ENCODE data around the gene FRMD3. TPM values are rescaled to one million over a fixed set of nuclear protein-coding genes. Genes with fewer than 3 reads are reported as not detected.

Gene FRMD3
- total RNA-seq, 4 donors from 2014 or later: 2.2 to 5.8 (median 4.4) TPM

DNA sequence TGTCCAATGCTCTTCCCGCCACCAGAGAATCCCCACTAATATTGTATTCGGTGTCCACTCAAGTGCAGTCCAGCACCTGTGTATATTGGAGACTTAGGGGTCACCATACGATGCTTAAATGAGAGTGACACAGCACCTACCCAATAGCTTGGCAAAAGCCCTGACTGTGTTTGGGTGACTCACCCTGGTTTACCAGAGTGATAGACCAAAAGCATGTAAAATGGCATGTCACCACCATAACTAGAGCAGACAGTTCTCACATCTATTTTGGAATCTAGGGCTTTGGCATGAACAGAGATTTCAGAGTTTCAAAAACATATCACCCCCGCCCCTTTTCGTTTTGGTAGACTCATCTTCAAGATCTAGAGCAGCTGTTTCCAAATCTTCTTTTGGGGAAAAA is 257.9 kb downstream of the FRMD3 start:
- TF ChIP-seq, protein P1, sequence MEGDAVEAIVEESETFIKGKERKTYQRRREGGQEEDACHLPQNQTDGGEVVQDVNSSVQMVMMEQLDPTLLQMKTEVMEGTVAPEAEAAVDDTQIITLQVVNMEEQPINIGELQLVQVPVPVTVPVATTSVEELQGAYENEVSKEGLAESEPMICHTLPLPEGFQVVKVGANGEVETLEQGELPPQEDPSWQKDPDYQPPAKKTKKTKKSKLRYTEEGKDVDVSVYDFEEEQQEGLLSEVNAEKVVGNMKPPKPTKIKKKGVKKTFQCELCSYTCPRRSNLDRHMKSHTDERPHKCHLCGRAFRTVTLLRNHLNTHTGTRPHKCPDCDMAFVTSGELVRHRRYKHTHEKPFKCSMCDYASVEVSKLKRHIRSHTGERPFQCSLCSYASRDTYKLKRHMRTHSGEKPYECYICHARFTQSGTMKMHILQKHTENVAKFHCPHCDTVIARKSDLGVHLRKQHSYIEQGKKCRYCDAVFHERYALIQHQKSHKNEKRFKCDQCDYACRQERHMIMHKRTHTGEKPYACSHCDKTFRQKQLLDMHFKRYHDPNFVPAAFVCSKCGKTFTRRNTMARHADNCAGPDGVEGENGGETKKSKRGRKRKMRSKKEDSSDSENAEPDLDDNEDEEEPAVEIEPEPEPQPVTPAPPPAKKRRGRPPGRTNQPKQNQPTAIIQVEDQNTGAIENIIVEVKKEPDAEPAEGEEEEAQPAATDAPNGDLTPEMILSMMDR (IDR thresholded peaks at IDR 0.05): no peak
- no peak for TF ChIP-seq POLR2A (IDR thresholded peaks at IDR 0.05)
- intact Hi-C loops (cut with DNase I; ENCODE audit: low total_unique reads): no loop called here
- WGBS, 2 donors: 53 to 66% methylated on average over 5 of the region's 5 CpGs

GRCh38 chr9:83274787-83275186 is 263.4 kb downstream of the FRMD3 start:
- no peak for DNase-seq (ENCODE audit: low spot score in 2 of 2)
- no peak for TF ChIP-seq POLR2A (IDR thresholded peaks at IDR 0.05)
- TF ChIP-seq, protein P1 (IDR thresholded peaks at IDR 0.05): no peak
- 94 to 95% methylated on average over 5 of the region's 5 CpGs for WGBS, 2 donors
- H3K4me3 ChIP-seq (ENCODE audit: low read depth, poor library complexity, severe bottlenecking): no peak overlapping the region
- intact Hi-C loops (cut with DNase I; ENCODE audit: low total_unique reads): no loop called here

More for the DNA sequence above, 257.9 kb downstream of the FRMD3 start:
- no peak for DNase-seq (ENCODE audit: low spot score in 2 of 2)
- no peak overlapping the region for H3K4me3 ChIP-seq (ENCODE audit: low read depth, poor library complexity, severe bottlenecking)

DNA sequence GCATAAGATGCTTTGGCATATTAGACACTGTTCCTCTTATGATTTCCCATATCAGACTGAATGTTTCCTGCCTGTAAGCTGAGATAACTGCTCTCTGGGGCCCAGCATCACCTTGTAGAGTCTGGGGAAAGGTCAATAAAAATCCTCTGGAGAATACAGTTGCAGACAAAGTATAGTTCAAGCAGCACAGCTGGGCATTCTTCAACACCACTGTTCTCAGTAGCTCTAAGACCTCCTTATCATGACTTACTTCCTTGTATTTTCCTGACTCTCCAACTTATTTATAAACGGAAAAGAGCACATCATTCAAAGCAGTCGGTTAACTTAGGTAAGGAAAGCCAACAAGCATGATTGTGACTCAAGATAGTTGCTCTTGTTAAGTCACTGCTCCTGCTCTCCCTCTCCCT is 266.5 kb downstream of the FRMD3 start:
- intact Hi-C loops (cut with DNase I; ENCODE audit: low total_unique reads): no loop called here
- no peak for TF ChIP-seq POLR2A (IDR thresholded peaks at IDR 0.05)
- TF ChIP-seq, protein P1 (IDR thresholded peaks at IDR 0.05): no peak
- no peak for DNase-seq (ENCODE audit: low spot score in 2 of 2)
- no peak overlapping the region for H3K4me3 ChIP-seq (ENCODE audit: low read depth, poor library complexity, severe bottlenecking)
- 54 to 81% methylated on average over 2 of the region's 2 CpGs for WGBS, 2 donors

DNA sequence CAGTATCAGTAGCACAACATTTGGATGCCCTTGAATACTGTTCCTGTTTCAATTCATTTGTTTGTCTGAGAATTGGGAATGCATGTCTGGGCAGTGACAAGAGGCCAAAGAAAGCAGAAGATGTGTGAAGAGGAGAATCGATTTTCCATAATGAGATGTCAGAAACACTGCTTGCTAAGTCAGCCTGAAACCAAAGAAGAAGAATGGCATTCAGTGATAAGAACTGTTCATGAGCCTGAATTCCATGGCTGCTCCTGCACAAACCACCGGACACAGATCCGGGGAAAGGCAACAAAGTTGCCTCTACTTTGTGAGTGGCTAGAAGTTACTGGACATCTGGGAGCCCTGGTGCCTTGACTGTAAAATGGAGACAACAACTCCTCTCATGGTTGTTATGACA is 268.1 kb downstream of the FRMD3 start:
- WGBS, 2 donors: 48 to 79% methylated on average over 3 of the region's 3 CpGs

GRCh38 chr9:83267741-83268140 is 270.5 kb downstream of the FRMD3 start:
- TF ChIP-seq, protein P1 (IDR thresholded peaks at IDR 0.05): no peak
- TF ChIP-seq POLR2A (IDR thresholded peaks at IDR 0.05): no peak

More for the DNA sequence above, 268.1 kb downstream of the FRMD3 start:
- no peak overlapping the region for H3K4me3 ChIP-seq (ENCODE audit: low read depth, poor library complexity, severe bottlenecking)
- intact Hi-C loops (cut with DNase I; ENCODE audit: low total_unique reads): no loop called here
- DNase-seq (ENCODE audit: low spot score in 2 of 2): no peak
- TF ChIP-seq POLR2A (IDR thresholded peaks at IDR 0.05): no peak
- TF ChIP-seq, protein P1 (IDR thresholded peaks at IDR 0.05): no peak

More at GRCh38 chr9:83267741-83268140, 270.5 kb downstream of the FRMD3 start:
- H3K4me3 ChIP-seq (ENCODE audit: low read depth, poor library complexity, severe bottlenecking): no peak overlapping the region
- 82 to 94% methylated on average over 5 of the region's 5 CpGs for WGBS, 2 donors
- DNase-seq (ENCODE audit: low spot score in 2 of 2): no peak
- intact Hi-C loops (cut with DNase I; ENCODE audit: low total_unique reads): no loop called here

Data from lower leg skin (tissue), 4 donors.